Measurements from ENCODE around the gene TBC1D5.

The TBC1D5 gene

DNA sequence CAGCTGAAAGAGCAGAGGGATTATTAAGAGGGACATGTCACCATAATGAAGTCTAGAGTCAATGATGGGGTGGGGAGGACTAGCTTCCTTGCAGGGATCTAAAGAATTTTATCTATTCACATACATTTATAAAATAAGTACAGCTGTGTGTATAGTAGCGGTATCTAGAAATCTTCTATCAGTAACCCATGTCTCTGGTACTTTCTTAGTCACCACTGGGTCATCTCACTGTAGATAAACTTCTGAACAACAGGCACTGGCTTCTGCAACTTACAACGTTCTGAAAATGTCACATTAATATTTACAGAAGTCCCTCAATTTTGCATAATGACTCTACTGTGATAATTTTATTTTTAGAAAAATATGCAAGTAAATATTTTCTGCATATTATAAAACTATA, 401.7 kb downstream of the TBC1D5 start:
- TF ChIP-seq SIN3A (IDR thresholded peaks at IDR 0.05; ENCODE audit: borderline replicate concordance, insufficient read depth, low read length) (no peak), TAF1 (IDR thresholded peaks at IDR 0.05; ENCODE audit: borderline replicate concordance, insufficient read depth, low read length) (no peak), POLR2AphosphoS5 (IDR thresholded peaks at IDR 0.05; ENCODE audit: low read depth, low read length) (no peak), FOXP2 (optimal IDR thresholded peaks at IDR 0.05; ENCODE audit: borderline replicate concordance, extremely low read depth, extremely low read length, insufficient read depth) (no peak)
- TF ChIP-seq, protein P1, sequence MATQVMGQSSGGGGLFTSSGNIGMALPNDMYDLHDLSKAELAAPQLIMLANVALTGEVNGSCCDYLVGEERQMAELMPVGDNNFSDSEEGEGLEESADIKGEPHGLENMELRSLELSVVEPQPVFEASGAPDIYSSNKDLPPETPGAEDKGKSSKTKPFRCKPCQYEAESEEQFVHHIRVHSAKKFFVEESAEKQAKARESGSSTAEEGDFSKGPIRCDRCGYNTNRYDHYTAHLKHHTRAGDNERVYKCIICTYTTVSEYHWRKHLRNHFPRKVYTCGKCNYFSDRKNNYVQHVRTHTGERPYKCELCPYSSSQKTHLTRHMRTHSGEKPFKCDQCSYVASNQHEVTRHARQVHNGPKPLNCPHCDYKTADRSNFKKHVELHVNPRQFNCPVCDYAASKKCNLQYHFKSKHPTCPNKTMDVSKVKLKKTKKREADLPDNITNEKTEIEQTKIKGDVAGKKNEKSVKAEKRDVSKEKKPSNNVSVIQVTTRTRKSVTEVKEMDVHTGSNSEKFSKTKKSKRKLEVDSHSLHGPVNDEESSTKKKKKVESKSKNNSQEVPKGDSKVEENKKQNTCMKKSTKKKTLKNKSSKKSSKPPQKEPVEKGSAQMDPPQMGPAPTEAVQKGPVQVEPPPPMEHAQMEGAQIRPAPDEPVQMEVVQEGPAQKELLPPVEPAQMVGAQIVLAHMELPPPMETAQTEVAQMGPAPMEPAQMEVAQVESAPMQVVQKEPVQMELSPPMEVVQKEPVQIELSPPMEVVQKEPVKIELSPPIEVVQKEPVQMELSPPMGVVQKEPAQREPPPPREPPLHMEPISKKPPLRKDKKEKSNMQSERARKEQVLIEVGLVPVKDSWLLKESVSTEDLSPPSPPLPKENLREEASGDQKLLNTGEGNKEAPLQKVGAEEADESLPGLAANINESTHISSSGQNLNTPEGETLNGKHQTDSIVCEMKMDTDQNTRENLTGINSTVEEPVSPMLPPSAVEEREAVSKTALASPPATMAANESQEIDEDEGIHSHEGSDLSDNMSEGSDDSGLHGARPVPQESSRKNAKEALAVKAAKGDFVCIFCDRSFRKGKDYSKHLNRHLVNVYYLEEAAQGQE (IDR thresholded peaks at IDR 0.05; ENCODE audit: insufficient read depth in 1 of 2, low read depth in 2 of 2, low read length in 2 of 2) = no peak

DNA sequence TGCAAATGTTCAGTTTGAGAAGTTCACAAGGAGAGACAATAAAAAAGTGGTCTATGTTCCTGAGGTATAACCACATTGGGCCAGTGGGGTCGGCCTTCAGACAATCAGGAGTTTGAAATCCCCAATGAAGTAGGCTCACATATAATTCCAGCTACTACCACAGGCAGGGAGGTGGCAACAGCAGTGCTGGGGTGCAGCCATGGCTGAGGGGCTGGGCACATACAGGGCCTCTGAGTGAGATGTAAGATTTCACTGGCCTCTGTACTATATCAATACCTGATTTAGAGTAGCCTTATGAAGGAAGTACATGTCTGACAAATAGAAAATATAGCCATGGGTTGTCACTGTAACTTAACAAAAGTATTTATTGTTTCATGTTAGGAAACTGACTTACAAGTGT, 402.2 kb downstream of the TBC1D5 start:
- no peak for TF ChIP-seq SIN3A (IDR thresholded peaks at IDR 0.05; ENCODE audit: borderline replicate concordance, insufficient read depth, low read length)
- no peak for TF ChIP-seq POLR2AphosphoS5 (IDR thresholded peaks at IDR 0.05; ENCODE audit: low read depth, low read length)
- TF ChIP-seq FOXP2 (optimal IDR thresholded peaks at IDR 0.05; ENCODE audit: borderline replicate concordance, extremely low read depth, extremely low read length, insufficient read depth) = no peak
- no peak for TF ChIP-seq TAF1 (IDR thresholded peaks at IDR 0.05; ENCODE audit: borderline replicate concordance, insufficient read depth, low read length)
- TF ChIP-seq, protein P1 (IDR thresholded peaks at IDR 0.05; ENCODE audit: insufficient read depth in 1 of 2, low read depth in 2 of 2, low read length in 2 of 2) = no peak

DNA sequence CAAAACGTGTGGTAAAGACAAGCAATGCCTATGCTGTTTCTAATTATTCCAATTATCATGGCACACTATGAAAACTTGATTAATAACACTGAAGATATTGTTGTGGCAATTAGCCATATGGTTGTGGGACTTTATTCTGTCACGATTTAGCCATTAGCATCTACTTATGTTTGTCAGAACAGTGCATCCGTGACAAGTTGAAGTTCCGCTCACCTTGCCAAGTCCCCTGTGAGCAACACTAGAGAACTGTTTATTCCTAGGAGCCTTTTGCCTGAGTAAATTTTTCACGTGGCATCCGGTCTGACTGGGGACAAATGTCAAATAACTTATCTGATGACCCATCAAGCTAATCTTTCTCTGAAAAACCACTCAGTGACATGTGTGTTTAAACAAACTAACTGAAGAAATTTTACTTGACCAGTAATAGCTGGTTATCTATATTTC, 403.3 kb downstream of the TBC1D5 start:
- TF ChIP-seq, protein P1 (IDR thresholded peaks at IDR 0.05; ENCODE audit: insufficient read depth in 1 of 2, low read depth in 2 of 2, low read length in 2 of 2) = no peak
- TF ChIP-seq FOXP2 (optimal IDR thresholded peaks at IDR 0.05; ENCODE audit: borderline replicate concordance, extremely low read depth, extremely low read length, insufficient read depth) (no peak), SIN3A (IDR thresholded peaks at IDR 0.05; ENCODE audit: borderline replicate concordance, insufficient read depth, low read length) (no peak), POLR2AphosphoS5 (IDR thresholded peaks at IDR 0.05; ENCODE audit: low read depth, low read length) (no peak), TAF1 (IDR thresholded peaks at IDR 0.05; ENCODE audit: borderline replicate concordance, insufficient read depth, low read length) (no peak)

DNA sequence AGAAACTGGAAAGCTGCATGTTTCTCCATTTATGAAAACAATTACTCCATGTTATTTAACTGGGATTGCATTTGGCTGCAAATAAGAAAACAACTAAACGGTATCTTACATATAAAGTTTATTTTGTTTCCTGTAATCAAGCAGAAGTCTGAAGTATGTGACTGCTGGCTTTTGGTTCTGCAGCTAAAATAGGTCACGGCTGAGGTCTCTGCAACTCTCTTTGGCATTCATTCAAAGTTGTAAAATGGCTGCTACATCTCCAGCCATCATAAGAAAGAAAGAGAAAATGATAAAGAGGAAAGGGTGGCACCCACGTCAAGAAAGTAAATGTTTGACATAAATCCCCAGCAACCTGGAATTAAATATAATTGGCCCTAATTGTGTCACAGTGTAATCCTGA, 406.1 kb downstream of the TBC1D5 start:
- TF ChIP-seq TAF1 (IDR thresholded peaks at IDR 0.05; ENCODE audit: borderline replicate concordance, insufficient read depth, low read length) (no peak), POLR2AphosphoS5 (IDR thresholded peaks at IDR 0.05; ENCODE audit: low read depth, low read length) (no peak), FOXP2 (optimal IDR thresholded peaks at IDR 0.05; ENCODE audit: borderline replicate concordance, extremely low read depth, extremely low read length, insufficient read depth) (no peak), SIN3A (IDR thresholded peaks at IDR 0.05; ENCODE audit: borderline replicate concordance, insufficient read depth, low read length) (no peak)
- TF ChIP-seq, protein P1 (IDR thresholded peaks at IDR 0.05; ENCODE audit: insufficient read depth in 1 of 2, low read depth in 2 of 2, low read length in 2 of 2) = no peak

DNA sequence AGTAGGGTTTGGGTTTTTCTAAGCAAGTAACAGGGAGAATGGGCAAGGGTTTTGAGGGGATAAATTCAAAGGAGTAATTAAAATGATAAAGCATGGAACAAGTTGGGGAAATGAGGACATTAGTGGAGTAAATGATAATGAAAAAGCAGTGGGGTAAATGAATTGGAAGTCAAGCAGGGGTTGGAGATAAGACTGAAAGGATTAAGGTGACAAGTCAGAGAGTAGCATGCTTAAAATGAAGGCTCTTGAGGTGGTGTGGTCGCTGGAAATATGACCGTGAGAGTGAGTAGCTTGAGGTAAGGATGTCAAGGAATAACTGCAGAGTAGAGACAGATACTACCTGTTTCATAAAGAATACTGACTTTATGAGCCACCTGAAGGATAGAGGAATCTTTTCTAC, 408.5 kb downstream of the TBC1D5 start:
- TF ChIP-seq, protein P1 (IDR thresholded peaks at IDR 0.05; ENCODE audit: insufficient read depth in 1 of 2, low read depth in 2 of 2, low read length in 2 of 2) = no peak
- TF ChIP-seq TAF1 (IDR thresholded peaks at IDR 0.05; ENCODE audit: borderline replicate concordance, insufficient read depth, low read length) (no peak), FOXP2 (optimal IDR thresholded peaks at IDR 0.05; ENCODE audit: borderline replicate concordance, extremely low read depth, extremely low read length, insufficient read depth) (no peak), SIN3A (IDR thresholded peaks at IDR 0.05; ENCODE audit: borderline replicate concordance, insufficient read depth, low read length) (no peak), POLR2AphosphoS5 (IDR thresholded peaks at IDR 0.05; ENCODE audit: low read depth, low read length) (no peak)

Measured in PFSK-1 (cell line).